Pancreas (tissue), 10 donors: ENCODE data around the gene PMAIP1. TPM values are rescaled to one million over a fixed set of nuclear protein-coding genes. Genes with fewer than 3 reads are reported as not detected.

ENCODE experiments used
- ATAC-seq, 4 donors: fragments of 200-7000 bp; cut with Tn5 transposase; one replicate each; pipeline versions ENCODE4 v1.8.0 to v1.9.1; 2020; ENCODE audit warnings: mild to moderate bottlenecking in 4 of 4, moderate library complexity in 4 of 4
- DNase-seq, 6 donors: peaks; one replicate each; pipeline ENCODE4 v3.0.0-alpha.2; 2020
- FAIRE-seq: peaks from 2 replicates; lab custom pipeline; 2012; peaks lifted over from hg19 to GRCh38; lab: Jason Lieb, UNC
- H3K27ac ChIP-seq, 4 donors: fragments of 200-600 bp; sonication (generic); 1 replicate in 3 of 4; 2 replicates in 1 of 4; pipeline versions ENCODE4 v1.5.0 to v1.8.0; 2020
- H3K27me3 ChIP-seq, 4 donors: fragments of 200-600 bp; one replicate each; pipeline ENCODE4 v1.8.0; 2021
- H3K36me3 ChIP-seq, 3 donors: fragments of 200-600 bp; sonication (generic) in 1 of 3; one replicate each; pipeline versions ENCODE4 v1.5.0 to v1.8.0; 2020 to 2021
- H3K4me1 ChIP-seq, 3 donors: fragments of 200-600 bp; one replicate each; pipeline ENCODE4 v1.8.0; 2021
- H3K4me3 ChIP-seq, 4 donors: fragments of 200-600 bp; sonication (generic) in 2 of 4; one replicate each; pipeline versions ENCODE4 v1.5.0 to v1.8.0; 2020 to 2021
- H3K9me3 ChIP-seq, 4 donors: fragments of 200-600 bp; one replicate each; pipeline ENCODE4 v1.8.0; 2021
- WGBS, 2 donors: extraction: QIAGEN DNeasy Blood & Tissue Kit; methylation state at CpG; one replicate each; pipeline ENCODE4 v1.1.7; 2013; 5-methylcytosine and 5-hydroxymethylcytosine counted together
- intact Hi-C, 3 donors: fragments of 100-400 bp; cut with DNase I; formaldehyde crosslinking; loops; one replicate each; pipeline versions ENCODE4 v1.11.1 to v1.14.2; 2022
- polyA plus RNA-seq, 2 donors: library from polyadenylated mRNA; stranded (reverse); fragments of 200-250 nt; gene quantifications; one replicate each; pipeline ENCODE4 v1.2.3, GENCODE V29; 2013
- total RNA-seq, 6 donors: library from RNA; stranded (reverse); fragmentation: NEBNext Ultra II Directional in 4 of 6; extraction: Animal tissue kit (Norgen Biotek cat#: 25700) in 4 of 6; gene quantifications; one replicate each; pipeline versions ENCODE4 v1.2.1 to v1.2.4, GENCODE V29; 2021 to 2023
- TF ChIP-seq, protein P1 (sequence below), 4 donors: fragments of 200-600 bp; sonication (generic) in 3 of 4; IDR thresholded peaks; one replicate each; pipeline versions ENCODE4 v1.5.0 to v1.8.0; 2021; ENCODE audit warnings: antibody characterized with exemption in 4 of 4
- donor health status: healthy with polysubstance abuse.
- donor health status: DM: no; HTN: no; CAD: no; lungs with moderate emphysema.
- donor health status: DM: no; HTN: no; CAD: no.
- donor health status: control.
- donor health status: control.
- donor health status: Bipolar disorder and iron deficiency.
- donor health status: DM: yes; HTN: yes; CAD: no.
- donor health status: DM: no; HTN: no; CAD: no.
- donor health status: DM: no; HTN: no; CAD: no.
- donor health status: DM: yes; HTN: yes; CAD: no.

PMAIP1 gene
- total and polyA plus RNA-seq, 8 donors = 0.16 to 2.4 (median 0.65) TPM

DNA sequence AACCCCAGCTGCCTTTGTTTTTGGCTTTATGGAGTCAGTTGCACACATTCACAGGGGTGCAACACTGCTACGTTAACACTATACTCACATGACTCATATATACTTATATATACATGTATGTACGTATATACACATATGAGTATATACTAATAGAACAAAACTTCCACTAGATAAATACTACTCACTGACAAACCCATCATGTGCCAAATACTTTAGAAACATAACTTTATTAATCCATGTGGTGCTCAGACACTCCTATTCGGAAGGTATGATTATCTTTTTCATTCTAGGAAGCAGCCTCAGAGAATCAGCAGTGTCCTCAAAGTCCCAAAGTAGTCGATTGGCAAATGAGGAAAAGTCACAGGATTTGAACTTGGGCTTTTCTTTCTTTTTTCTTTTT, 7.9 kb downstream of the PMAIP1 start:
- Histone ChIP-seq H3K27me3 (peaks cover 0 to 15% (median 2%) of the 10 kb centered on the region in 4 donors), H3K9me3 (no peaks in the 10 kb centered on the region), H3K27ac (no peak overlapping the region), H3K4me1 (no peaks in the 10 kb centered on the region), H3K4me3 (no peak overlapping the region), H3K36me3 (no peaks in the 10 kb centered on the region)
- intact Hi-C loops = no loop called here
- no peak for ATAC-seq
- no peak for FAIRE-seq
- DNase-seq = no peak
- 84 to 88% methylated on average over 4 of the region's 4 CpGs for WGBS, 2 donors
- TF ChIP-seq, protein P1, sequence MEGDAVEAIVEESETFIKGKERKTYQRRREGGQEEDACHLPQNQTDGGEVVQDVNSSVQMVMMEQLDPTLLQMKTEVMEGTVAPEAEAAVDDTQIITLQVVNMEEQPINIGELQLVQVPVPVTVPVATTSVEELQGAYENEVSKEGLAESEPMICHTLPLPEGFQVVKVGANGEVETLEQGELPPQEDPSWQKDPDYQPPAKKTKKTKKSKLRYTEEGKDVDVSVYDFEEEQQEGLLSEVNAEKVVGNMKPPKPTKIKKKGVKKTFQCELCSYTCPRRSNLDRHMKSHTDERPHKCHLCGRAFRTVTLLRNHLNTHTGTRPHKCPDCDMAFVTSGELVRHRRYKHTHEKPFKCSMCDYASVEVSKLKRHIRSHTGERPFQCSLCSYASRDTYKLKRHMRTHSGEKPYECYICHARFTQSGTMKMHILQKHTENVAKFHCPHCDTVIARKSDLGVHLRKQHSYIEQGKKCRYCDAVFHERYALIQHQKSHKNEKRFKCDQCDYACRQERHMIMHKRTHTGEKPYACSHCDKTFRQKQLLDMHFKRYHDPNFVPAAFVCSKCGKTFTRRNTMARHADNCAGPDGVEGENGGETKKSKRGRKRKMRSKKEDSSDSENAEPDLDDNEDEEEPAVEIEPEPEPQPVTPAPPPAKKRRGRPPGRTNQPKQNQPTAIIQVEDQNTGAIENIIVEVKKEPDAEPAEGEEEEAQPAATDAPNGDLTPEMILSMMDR (IDR thresholded peaks at IDR 0.05) = no peak

DNA sequence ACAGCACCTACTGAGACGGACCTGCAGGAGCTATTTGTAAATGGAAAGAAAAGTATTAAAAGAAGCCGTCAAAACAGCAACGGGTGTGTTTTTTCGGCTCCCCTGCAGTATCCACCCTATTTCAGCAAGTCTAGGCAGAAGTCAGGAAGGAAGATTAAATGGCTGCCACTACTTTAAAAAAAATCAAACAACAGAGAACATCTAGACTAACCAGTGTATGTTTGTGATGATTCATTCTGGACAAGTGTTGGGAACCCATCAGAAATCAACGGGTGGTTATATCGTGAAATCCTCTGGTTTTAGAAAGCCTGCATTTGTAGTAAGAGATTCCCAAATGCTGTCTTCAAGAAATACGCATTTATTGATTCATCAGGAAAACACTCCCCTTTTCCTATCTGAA, 9.0 kb downstream of the PMAIP1 start:
- intact Hi-C loops = no loop called here
- peak in 2 of 4 donors; percentile 39 to 50 for ATAC-seq
- no peak for FAIRE-seq

DNA sequence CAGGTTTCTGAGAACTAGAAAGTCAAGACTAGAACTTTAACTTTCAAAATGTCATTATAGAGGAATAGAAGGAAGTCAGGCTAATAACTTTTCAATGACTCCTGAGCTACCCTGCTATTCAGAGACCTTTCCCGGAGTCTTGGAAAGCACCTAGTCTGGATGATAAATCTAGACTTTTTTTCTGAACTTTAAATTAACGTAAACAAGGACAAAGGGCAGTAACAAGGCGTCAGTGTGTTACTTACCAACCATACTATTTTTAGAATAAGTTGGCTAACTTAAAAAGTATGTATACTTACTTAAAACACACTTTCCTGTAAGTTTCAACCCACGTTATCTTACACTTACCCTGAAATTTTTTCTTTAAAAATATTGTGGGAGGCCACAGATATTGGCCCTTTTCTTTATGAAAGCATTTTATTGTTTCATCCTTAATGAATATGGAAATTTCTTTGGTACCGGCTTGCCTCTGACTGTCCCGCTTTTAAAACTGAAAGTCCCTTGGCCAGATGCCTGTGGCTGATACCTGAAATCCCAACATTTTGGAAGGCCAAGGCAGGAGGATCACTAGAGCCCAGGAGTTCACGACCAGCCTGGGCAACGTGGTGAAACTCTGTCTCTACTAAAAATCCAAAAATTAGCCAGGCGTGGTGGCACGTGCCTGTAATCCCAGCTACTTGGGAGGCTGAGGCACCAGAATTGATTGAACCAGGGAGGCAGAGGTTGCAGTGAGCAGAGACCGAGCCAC, 9.7 kb downstream of the PMAIP1 start:
- FAIRE-seq (no peak), DNase-seq (no peak), ATAC-seq (peak in 2 of 4 donors; percentile 40 to 59)
- Histone ChIP-seq H3K9me3 (no peaks in the 10 kb centered on the region), H3K4me3 (no peak overlapping the region), H3K4me1 (no peaks in the 10 kb centered on the region), H3K27me3 (peaks cover 0 to 15% (median 2%) of the 10 kb centered on the region in 4 donors), H3K36me3 (no peaks in the 10 kb centered on the region), H3K27ac (no peak overlapping the region)
- intact Hi-C loops = no loop called here
- WGBS, 2 donors = 61 to 63% methylated on average over 11 of the region's 11 CpGs
- TF ChIP-seq, protein P1 (IDR thresholded peaks at IDR 0.05) = no peak

More for the DNA sequence above, 9.0 kb downstream of the PMAIP1 start:
- H3K36me3 ChIP-seq = no peaks in the 10 kb centered on the region
- 25 to 27% methylated on average over 7 of the region's 7 CpGs for WGBS, 2 donors
- DNase-seq = no peak
- peaks cover 0 to 15% (median 2%) of the 10 kb centered on the region in 4 donors for H3K27me3 ChIP-seq
- no peak overlapping the region for H3K4me3 ChIP-seq
- TF ChIP-seq, protein P1 (IDR thresholded peaks at IDR 0.05) = no peak
- H3K4me1 ChIP-seq = no peaks in the 10 kb centered on the region
- no peaks in the 10 kb centered on the region for H3K9me3 ChIP-seq
- no peak overlapping the region for H3K27ac ChIP-seq

DNA sequence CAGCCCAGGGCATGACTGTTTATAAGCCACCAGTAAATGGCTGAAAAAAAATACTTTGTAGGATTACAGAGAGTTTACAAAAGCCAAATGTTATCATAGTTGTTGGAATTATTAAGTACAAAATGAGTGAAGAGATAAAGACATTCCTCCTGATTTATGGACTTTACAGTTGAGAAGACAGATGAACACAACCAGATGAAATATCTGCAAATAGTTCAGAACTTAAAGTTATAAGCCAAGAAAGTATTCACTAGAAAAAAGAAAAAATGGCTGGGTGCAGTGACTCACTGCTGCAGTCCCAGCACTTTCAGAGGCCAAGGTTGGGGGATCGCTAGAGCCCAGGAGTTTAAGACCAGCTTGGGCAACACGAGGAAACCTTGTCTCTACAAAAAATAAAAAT, 11.2 kb downstream of the PMAIP1 start:
- Histone ChIP-seq H3K4me3 (no peak overlapping the region), H3K27me3 (peaks cover 0 to 15% (median 2%) of the 10 kb centered on the region in 4 donors), H3K27ac (no peak overlapping the region), H3K9me3 (no peaks in the 10 kb centered on the region), H3K36me3 (no peaks in the 10 kb centered on the region), H3K4me1 (no peaks in the 10 kb centered on the region)
- no peak for ATAC-seq
- intact Hi-C loops = no loop called here
- WGBS, 2 donors = 34 to 72% methylated on average over 2 of the region's 2 CpGs
- DNase-seq = no peak
- FAIRE-seq = no peak
- TF ChIP-seq, protein P1 (IDR thresholded peaks at IDR 0.05) = no peak

DNA sequence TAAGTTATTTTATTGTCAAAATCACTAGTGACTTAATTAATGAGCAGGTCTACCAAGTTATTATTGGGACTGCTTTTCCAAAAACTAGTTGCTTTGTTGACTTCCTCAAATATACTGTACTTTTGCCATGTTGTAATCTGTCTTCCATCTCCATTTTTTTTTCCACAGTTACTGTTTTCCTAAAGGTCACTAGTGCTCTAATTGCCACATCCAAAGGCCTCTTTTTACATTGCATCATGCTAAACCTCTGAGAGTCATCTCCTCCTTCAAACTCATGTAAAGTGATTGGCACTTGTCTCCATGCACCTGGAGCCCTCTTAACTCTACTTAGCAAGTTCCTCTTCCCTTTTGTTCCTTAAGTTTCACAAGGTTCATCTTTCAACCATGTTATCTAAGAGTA, 11.8 kb downstream of the PMAIP1 start:
- Histone ChIP-seq H3K9me3 (no peaks in the 10 kb centered on the region), H3K36me3 (no peaks in the 10 kb centered on the region), H3K4me3 (no peak overlapping the region), H3K27me3 (peaks cover 0 to 15% (median 2%) of the 10 kb centered on the region in 4 donors), H3K27ac (no peak overlapping the region), H3K4me1 (no peaks in the 10 kb centered on the region)
- peak in 2 of 4 donors; percentile 22 to 34 for ATAC-seq
- intact Hi-C loops = no loop called here
- no peak for FAIRE-seq
- no peak for DNase-seq
- TF ChIP-seq, protein P1 (IDR thresholded peaks at IDR 0.05) = no peak
